PC-3 (cell line): ENCODE measurements around the gene LHX2. TPM values are rescaled to one million over a fixed set of nuclear protein-coding genes. Genes with fewer than 3 reads are reported as not detected.

Experiments
- ATAC-seq: fragments of 200-7000 bp; cut with Tn5 transposase; 2 replicates; pipeline ENCODE4 v1.9.1; 2020; ENCODE audit warnings: mild to moderate bottlenecking, moderate library complexity
- BruUV-seq: library from RNA; stranded (reverse); fragments of 400-500 nt; replicated peaks from 2 replicates; lab custom pipeline; 2021; lab: Mats Ljungman, UMichigan
- CTCF ChIA-PET: fragments of 300-600 bp; sonication (Branson Sonifier 250); formaldehyde crosslinking; loops from one replicate; lab custom pipeline; 2022; ENCODE audit warnings: antibody characterized with exemption; lab: Charles Lee
- POLR2A ChIA-PET: fragments of 300-600 bp; sonication (Branson Sonifier 250); formaldehyde crosslinking; loops from one replicate; lab custom pipeline; 2022; ENCODE audit warnings: antibody characterized with exemption; ENCODE audit not compliant: unreplicated experiment; lab: Charles Lee
- DNase-seq: peaks from one replicate; pipeline ENCODE4 v3.0.0-alpha.2; 2015
- H2AFZ ChIP-seq: fragments of 300-600 bp; sonication (generic); 2 replicates; pipeline ENCODE4 v1.6.0; 2016; ENCODE audit warnings: antibody characterized with exemption, low read length
- H3F3A ChIP-seq: fragments of 300-600 bp; sonication (generic); one replicate; pipeline ENCODE4 v1.6.0; 2017; ENCODE audit warnings: antibody characterized with exemption, low read length, control low read depth, mild to moderate bottlenecking; ENCODE audit not compliant: unreplicated experiment
- H3K27ac ChIP-seq: fragments of 300-600 bp; sonication (generic); 2 replicates; pipeline ENCODE4 v1.5.1; 2016; ENCODE audit warnings: mild to moderate bottlenecking, low read length
- H3K27me3 ChIP-seq: fragments of 300-600 bp; sonication (generic); 2 replicates; pipeline ENCODE4 v1.6.1; 2016; ENCODE audit warnings: low read length, mixed read lengths
- H3K36me3 ChIP-seq: fragments of 300-600 bp; sonication (generic); 2 replicates; pipeline ENCODE4 v1.6.1; 2016; ENCODE audit warnings: low read depth, mixed run types, low read length, mixed read lengths
- H3K4me1 ChIP-seq: fragments of 300-600 bp; sonication (generic); 2 replicates; pipeline ENCODE4 v1.5.1; 2016; ENCODE audit warnings: low read length; ENCODE audit not compliant: insufficient read depth
- H3K4me2 ChIP-seq: fragments of 300-600 bp; sonication (generic); 2 replicates; pipeline ENCODE4 v1.6.0; 2016; ENCODE audit warnings: low read length
- H3K4me3 ChIP-seq: fragments of 300-600 bp; sonication (generic); 2 replicates; pipeline ENCODE4 v1.5.1; 2016; ENCODE audit warnings: mild to moderate bottlenecking, low read length, mixed read lengths
- H3K79me2 ChIP-seq: fragments of 300-600 bp; sonication (generic); 2 replicates; pipeline ENCODE4 v1.6.1; 2017; ENCODE audit warnings: low read length, mixed read lengths
- H3K9ac ChIP-seq: fragments of 300-600 bp; sonication (generic); 2 replicates; pipeline ENCODE4 v1.6.0; 2016; ENCODE audit warnings: mild to moderate bottlenecking, low read length
- H3K9me2 ChIP-seq: fragments of 300-600 bp; sonication (generic); replicated peaks from 2 replicates; pipeline ENCODE4 v1.6.1; 2016; ENCODE audit warnings: mixed run types, low read length, mixed read lengths
- H3K9me3 ChIP-seq: fragments of 300-600 bp; sonication (generic); 2 replicates; pipeline ENCODE4 v1.6.1; 2016; ENCODE audit warnings: low read length, mixed read lengths
- H4K20me1 ChIP-seq: fragments of 300-600 bp; sonication (generic); 2 replicates; pipeline ENCODE4 v1.6.1; 2016; ENCODE audit warnings: low read length, mixed read lengths
- EZH2 ChIP-seq: fragments of 300-600 bp; sonication (generic); IDR thresholded peaks from one replicate; pipeline ENCODE4 v1.6.1; 2017; ENCODE audit warnings: antibody characterized with exemption, mild to moderate bottlenecking, low read length; ENCODE audit not compliant: unreplicated experiment
- EZH2phosphoT487 ChIP-seq: fragments of 300-600 bp; sonication (generic); IDR thresholded peaks from 2 replicates; pipeline ENCODE4 v1.6.1; 2018; ENCODE audit warnings: mild to moderate bottlenecking, antibody characterized with exemption, low read length, borderline replicate concordance
- intact Hi-C: fragments of 100-400 bp; cut with micrococcal nuclease; formaldehyde crosslinking; loops from 2 replicates; pipeline ENCODE4 v1.9.0; 2023
- total RNA-seq: library from RNA; depleted of rRNA; stranded (reverse); fragments of >200 nt; gene quantifications from 2 replicates; pipeline ENCODE4 v1.2.3, GENCODE V29; 2014
- TF ChIP-seq, protein P1 (sequence below): fragments of 300-600 bp; sonication (generic); conservative IDR thresholded peaks from 2 replicates; pipeline ENCODE4 v1.5.1; 2017; ENCODE audit warnings: antibody characterized with exemption, low read depth, mild to moderate bottlenecking, low read length

Gene LHX2
- total RNA-seq, 1 experiment from 2014 or later = 1.1 TPM

DNA sequence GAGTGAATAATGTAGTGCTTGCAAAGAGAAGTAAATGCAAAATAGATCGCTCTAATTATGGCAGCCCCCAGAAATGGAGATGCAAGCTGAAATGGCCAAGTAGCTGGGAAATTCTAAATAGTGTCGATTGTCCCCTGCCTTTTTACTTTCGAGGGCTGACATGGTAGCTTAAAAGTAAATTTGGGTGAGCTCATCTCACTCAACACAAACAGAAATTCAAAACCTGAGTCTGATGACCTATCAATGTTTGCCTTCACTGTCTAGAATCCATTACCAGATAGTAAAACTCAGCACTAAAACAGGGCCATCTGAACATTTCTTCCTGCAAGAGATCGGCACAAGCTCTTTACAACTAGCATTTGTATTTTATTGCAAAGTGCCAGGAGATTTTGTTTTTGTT is 7.0 kb upstream of the LHX2 start:
- no peak for DNase-seq
- no peak overlapping the region for H3K9ac ChIP-seq
- BruUV-seq = no TSS peak
- TF ChIP-seq, protein P1, sequence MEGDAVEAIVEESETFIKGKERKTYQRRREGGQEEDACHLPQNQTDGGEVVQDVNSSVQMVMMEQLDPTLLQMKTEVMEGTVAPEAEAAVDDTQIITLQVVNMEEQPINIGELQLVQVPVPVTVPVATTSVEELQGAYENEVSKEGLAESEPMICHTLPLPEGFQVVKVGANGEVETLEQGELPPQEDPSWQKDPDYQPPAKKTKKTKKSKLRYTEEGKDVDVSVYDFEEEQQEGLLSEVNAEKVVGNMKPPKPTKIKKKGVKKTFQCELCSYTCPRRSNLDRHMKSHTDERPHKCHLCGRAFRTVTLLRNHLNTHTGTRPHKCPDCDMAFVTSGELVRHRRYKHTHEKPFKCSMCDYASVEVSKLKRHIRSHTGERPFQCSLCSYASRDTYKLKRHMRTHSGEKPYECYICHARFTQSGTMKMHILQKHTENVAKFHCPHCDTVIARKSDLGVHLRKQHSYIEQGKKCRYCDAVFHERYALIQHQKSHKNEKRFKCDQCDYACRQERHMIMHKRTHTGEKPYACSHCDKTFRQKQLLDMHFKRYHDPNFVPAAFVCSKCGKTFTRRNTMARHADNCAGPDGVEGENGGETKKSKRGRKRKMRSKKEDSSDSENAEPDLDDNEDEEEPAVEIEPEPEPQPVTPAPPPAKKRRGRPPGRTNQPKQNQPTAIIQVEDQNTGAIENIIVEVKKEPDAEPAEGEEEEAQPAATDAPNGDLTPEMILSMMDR = no peak
- TF ChIP-seq EZH2 = no peak
- TF ChIP-seq EZH2phosphoT487 = no peak
- no peak overlapping the region for H3K4me2 ChIP-seq
- no peak overlapping the region for H2AFZ ChIP-seq
- peaks cover 14% of the 10 kb centered on the region; the same call in 1 of the 2 replicates for H3K4me1 ChIP-seq
- intact Hi-C loops = loop anchor here (10.0 kb wide), 1 partner anchor 70 kb away; the partner anchor contains the start of gene DENND1A
- ATAC-seq = no peak
- ChIA-PET CTCF (interaction anchor here (0.6 kb wide), 2 partner anchors 34 to 246 kb away, joined by 3 read pairs; no protein-coding TSS in a partner anchor), POLR2A (no interaction called here)
- no peak overlapping the region for H3K27ac ChIP-seq
- no peak overlapping the region for H3K4me3 ChIP-seq
- no peaks in the 10 kb centered on the region for H4K20me1 ChIP-seq
- H3F3A ChIP-seq = no peaks in the 10 kb centered on the region
- H3K9me3 ChIP-seq = no peaks in the 10 kb centered on the region
- H3K9me2 ChIP-seq = no peaks in the 10 kb centered on the region
- H3K79me2 ChIP-seq = no peaks in the 10 kb centered on the region
- peaks cover 96% of the 10 kb centered on the region for H3K27me3 ChIP-seq
- no peaks in the 10 kb centered on the region for H3K36me3 ChIP-seq

DNA sequence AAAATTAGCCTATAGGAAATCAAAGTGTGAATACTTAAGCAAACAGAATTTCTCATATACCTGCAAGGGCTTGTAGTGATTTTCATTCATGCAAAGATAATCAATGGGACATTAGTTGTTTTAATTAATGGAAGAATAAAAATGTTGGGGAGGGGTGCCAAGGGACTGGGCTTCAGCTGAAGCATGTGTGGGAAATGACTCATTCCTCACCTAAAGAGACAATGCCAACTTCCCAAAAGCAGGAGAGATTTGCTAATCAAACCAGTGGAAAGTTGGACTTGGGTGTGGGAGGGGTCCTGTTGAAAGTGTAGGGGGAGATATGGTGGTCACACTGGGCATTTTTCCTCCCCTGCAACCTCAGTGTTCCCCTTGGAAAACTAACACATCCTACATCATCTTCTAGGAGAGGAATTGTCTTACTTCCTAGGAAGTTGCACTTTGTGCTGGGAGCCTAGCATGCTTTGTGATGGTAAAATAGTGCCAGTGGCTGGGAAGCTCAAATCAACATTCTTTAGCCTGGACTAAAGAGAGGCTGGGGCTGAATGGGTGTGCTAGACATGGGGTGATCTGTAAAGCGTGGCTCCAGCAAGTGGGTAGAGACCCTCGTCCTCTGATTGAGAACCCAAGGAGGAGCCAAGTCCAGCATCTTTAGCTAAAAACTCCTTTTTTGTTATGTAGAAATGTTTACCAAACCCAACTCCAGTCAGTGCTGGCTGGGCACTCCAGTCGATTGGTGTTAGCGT is 6.4 kb upstream of the LHX2 start:
- H3K79me2 ChIP-seq = no peaks in the 10 kb centered on the region
- ChIA-PET POLR2A (no interaction called here), CTCF (no interaction called here)
- no peak overlapping the region for H3K4me3 ChIP-seq
- peaks cover 14% of the 10 kb centered on the region; the same call in 1 of the 2 replicates for H3K4me1 ChIP-seq
- no peaks in the 10 kb centered on the region for H3F3A ChIP-seq
- H3K27me3 ChIP-seq = peaks cover 100% of the 10 kb centered on the region
- H3K9me2 ChIP-seq = no peaks in the 10 kb centered on the region
- DNase-seq (no peak), ATAC-seq (no peak)
- no peak overlapping the region for H2AFZ ChIP-seq
- BruUV-seq = no TSS peak
- no peaks in the 10 kb centered on the region for H3K36me3 ChIP-seq
- no peaks in the 10 kb centered on the region for H3K9me3 ChIP-seq
- H3K9ac ChIP-seq = no peak overlapping the region
- no peaks in the 10 kb centered on the region for H4K20me1 ChIP-seq
- intact Hi-C loops = loop anchor here (10.0 kb wide), 1 partner anchor 70 kb away; the partner anchor contains the start of gene DENND1A
- TF ChIP-seq EZH2 = no peak
- no peak for TF ChIP-seq EZH2phosphoT487
- TF ChIP-seq, protein P1 = no peak
- no peak overlapping the region for H3K4me2 ChIP-seq
- H3K27ac ChIP-seq = no peak overlapping the region
